Measurements from ENCODE around the gene KIRREL1. TPM values are rescaled to one million over a fixed set of nuclear protein-coding genes. Genes with fewer than 3 reads are reported as not detected.

Gene KIRREL1
- total RNA-seq, 1 donor, result 96.9 TPM

DNA sequence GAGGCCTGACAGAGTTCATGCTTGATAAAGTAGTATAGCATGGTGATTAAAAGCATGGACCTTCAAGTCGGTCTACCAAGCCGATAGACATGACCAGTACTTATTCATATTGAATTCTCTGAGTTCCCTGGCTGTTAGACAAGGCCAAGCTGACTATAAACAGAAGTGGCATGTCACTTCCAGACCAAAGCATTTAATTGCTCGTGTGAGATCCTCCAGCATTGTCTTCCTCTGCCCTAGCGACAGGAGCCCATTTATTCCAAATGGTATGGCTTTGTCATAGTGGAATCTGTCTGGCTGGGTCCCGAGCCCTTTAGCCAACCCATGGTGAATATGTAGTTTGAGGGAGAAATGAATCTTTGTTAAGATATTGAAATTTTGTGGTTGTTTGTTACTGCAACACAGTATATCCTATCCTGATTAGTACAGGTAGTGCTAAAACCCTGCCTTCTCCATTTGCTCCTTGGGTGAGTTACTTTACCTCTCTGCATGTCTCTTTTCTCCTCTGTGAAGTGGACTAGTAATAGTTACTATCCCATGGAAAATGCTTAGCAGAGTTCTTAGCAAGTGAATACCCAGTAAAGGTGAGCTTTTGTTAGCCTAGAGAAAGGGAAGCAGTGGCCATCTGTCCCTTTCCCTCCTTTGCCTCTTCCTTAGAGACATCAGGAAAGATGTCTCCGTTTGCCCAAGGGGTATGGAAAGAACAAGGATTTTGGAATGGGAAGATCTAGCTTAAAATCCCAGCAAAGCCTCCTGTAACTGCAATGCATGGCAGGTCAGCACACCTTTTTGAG, 109.6 kb downstream of the KIRREL1 start:
- DNase-seq (ENCODE audit: low read depth), result no peak
- no peak overlapping the region for H3K4me3 ChIP-seq (ENCODE audit: low read depth, low read length)
- TF ChIP-seq, protein P1, sequence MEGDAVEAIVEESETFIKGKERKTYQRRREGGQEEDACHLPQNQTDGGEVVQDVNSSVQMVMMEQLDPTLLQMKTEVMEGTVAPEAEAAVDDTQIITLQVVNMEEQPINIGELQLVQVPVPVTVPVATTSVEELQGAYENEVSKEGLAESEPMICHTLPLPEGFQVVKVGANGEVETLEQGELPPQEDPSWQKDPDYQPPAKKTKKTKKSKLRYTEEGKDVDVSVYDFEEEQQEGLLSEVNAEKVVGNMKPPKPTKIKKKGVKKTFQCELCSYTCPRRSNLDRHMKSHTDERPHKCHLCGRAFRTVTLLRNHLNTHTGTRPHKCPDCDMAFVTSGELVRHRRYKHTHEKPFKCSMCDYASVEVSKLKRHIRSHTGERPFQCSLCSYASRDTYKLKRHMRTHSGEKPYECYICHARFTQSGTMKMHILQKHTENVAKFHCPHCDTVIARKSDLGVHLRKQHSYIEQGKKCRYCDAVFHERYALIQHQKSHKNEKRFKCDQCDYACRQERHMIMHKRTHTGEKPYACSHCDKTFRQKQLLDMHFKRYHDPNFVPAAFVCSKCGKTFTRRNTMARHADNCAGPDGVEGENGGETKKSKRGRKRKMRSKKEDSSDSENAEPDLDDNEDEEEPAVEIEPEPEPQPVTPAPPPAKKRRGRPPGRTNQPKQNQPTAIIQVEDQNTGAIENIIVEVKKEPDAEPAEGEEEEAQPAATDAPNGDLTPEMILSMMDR (IDR thresholded peaks at IDR 0.05; ENCODE audit: insufficient read depth, low read length), result no peak

DNA sequence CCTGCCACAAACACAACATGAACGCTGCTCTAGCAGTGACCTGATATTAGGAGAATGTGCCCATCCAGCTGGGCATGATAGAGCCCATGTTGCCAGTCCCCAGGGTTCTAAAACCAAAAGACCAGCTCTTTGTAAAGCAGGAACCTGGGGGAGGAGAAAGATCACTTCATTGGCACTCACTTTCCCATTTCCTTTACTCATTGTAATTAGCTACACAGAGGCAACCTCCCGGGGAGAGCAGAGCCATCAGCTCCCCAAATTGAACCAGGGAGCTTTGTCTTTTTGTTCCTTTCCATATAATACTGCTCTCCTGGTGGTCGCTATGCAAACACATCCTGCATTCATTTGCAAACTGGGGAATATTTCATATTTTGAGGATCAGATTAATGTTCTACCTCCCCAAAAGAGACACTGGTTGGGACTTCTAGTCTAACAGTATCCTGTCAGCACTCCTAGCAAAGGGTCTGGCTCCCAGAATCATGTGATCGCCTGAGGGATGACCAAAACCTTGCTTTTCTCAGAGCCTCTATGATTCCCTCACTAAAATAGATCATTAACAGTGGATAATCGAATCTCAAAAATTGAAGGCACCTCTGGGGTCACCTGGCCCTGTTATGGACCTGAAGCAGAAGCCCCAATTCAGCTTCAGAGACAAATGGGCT, 110.5 kb downstream of the KIRREL1 start:
- H3K4me3 ChIP-seq (ENCODE audit: low read depth, low read length), result no peak overlapping the region
- TF ChIP-seq, protein P1 (IDR thresholded peaks at IDR 0.05; ENCODE audit: insufficient read depth, low read length), result no peak
- no peak for DNase-seq (ENCODE audit: low read depth)

DNA sequence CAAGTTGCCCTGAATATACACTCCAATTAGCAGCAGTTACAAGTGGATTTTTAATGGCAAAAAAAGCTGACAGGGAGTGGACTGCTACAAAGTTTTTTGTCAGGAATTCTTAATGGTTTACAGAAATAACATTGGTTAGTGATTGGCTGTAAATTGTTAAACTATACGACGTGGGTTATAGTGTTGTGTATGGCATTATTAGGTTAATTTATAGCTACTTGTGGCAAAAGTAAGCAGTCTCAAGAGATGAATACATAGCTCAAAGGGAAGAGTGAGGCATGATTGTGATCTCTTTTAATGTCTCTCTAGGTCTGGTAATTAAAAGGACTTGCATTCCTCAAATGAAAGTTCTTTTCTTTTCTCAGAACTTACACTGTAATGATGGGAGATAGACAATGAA, 111.4 kb downstream of the KIRREL1 start:
- DNase-seq (ENCODE audit: low read depth), result no peak
- H3K4me3 ChIP-seq (ENCODE audit: low read depth, low read length), result no peak overlapping the region
- TF ChIP-seq, protein P1 (IDR thresholded peaks at IDR 0.05; ENCODE audit: insufficient read depth, low read length), result no peak

DNA sequence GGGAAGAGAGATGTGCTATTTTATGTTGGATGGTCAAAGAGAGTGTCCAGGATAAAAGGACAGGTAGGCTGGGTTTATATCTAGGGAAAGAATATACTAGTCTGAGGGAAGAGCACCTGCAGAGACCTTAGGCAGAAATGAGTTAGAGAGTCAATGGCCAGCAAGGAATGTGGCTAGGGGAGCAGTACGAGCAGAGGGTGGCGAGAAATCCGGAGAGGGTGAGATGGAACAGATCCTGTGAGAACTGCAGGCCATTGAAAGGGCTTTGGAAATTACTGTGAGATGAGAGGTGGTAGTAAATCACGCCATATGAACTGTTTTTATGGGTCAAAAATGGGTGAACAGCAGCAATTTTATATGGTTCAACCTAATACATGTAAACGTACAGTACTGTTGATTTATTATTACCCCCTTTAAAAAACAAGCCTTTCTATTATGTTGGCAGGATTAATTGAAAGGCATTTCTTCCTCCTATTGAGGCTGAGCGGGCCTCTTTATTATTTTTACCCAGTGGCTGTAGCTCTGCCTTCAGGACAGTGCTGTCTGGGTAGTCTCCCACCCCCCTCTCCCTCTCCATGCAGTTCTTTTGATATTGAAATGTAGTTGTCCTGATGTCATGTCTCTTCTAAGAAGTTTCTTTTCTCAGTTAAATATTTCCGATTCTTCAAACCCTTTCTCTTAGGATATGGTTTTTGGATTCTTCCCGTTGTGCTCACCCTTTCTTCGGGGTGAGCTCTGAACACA, 112.1 kb downstream of the KIRREL1 start:
- TF ChIP-seq, protein P1 (IDR thresholded peaks at IDR 0.05; ENCODE audit: insufficient read depth, low read length), result no peak
- H3K4me3 ChIP-seq (ENCODE audit: low read depth, low read length), result no peak overlapping the region
- no peak for DNase-seq (ENCODE audit: low read depth)

DNA sequence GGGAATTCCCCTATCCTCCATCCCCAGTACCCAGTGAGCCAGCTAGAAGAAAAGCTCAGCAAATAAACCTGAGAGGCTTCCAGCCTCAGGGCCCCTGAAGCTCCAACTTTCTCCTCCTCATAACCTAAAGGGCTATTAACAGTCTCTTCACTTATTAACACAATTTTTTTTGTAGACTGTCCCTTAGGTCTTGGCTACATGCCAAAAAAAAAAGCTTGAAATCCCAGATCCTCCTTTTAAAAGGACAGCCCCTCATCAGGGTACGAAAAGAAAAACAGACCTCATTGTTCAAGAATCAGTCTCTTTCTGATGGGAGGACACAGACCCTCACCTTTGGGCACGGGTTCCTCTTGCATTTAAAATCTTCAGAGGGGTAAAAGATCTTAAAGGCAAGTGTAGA, 114.5 kb downstream of the KIRREL1 start:
- H3K4me3 ChIP-seq (ENCODE audit: low read depth, low read length), result no peak overlapping the region
- no peak for DNase-seq (ENCODE audit: low read depth)

More for the DNA sequence above, 114.5 kb downstream of the KIRREL1 start:
- TF ChIP-seq, protein P1 (IDR thresholded peaks at IDR 0.05; ENCODE audit: insufficient read depth, low read length), result no peak
